Kidney glomerular epithelial cell (primary cell): ENCODE measurements around the gene MRPL54.
"Not testable (repeated sequence)": the region's sequence is repeated elsewhere in the genome, so short reads cannot be mapped to it uniquely, and the experiment has no call there.

Source experiments
- DNase-seq: peaks from one replicate; lab custom pipeline; 2025; lab: John Stamatoyannopoulos, UW

The MRPL54 gene

DNA sequence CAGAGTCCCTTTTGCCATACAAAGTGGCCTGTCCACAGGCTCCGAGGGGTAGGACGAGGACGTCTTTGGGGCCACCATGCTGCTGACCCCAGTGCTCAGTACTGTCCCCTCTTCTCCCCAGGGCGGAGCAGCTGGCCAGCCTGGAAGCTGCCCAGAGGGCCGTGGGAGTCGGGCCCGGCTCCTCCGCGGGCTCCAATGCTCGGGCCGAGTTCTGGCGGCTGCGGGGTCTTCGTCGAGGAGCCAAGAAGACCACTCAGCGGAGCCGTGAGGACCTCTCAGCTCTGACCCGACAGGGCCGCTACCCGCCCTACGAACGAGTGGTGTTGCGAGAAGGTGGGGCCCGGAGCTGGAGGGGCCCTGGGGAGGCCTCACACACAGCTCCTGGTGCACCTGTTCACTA is 22.1 kb upstream of the MRPL54 start:
- no peak for DNase-seq

DNA sequence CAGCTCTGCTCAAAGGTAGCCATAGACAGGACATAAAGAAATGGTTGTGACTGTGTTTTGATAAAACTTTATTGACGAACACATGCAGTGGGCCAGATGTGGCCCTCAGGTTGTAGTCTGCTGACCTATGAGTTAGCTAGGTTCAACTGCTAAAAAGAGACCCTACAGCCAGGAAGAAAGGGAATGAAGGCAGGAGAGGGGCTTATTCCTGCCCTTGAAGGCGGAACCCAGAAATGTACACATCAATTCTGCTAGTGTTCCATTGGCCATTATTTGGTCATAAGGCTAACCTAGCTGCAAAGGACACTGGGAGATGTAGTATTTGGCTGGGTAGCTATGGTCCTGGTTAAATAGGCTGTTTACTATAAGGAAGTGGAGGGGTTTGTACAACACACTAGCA is 19.0 kb upstream of the MRPL54 start:
- DNase-seq: no peak

DNA sequence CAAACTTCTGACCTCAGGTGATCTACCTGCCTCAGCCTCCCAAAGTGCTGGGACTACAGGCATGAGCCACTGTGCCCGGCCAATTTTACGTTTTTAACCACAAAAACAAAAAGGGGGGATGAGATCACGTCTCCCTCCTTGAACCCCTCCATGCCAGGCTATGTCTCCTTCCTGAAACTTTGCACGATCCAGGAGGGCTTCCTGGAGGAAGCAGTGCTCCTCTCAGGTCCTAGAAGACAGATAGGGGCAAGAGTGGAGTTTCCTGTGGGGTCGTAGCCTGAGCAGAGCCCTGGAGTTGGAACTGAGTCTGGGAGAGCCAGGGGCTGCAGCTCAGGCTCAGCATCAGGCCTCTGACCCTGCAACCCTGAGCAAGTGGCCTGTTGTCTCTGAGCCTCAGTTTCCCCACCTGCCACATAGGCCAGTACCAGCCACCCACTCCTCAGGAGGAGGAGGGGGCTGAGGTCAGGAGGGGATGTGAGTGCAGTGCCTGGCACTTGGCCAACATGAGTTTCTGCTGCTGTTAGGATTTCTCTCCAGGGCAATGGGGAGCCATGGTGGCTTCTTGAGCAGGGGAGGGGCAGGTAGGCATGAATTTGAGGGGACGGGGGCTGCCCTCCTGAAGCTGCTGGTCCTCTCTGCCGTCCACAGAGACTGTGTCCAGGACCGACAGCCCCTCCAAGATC is 17.0 kb upstream of the MRPL54 start:
- no peak for DNase-seq

DNA sequence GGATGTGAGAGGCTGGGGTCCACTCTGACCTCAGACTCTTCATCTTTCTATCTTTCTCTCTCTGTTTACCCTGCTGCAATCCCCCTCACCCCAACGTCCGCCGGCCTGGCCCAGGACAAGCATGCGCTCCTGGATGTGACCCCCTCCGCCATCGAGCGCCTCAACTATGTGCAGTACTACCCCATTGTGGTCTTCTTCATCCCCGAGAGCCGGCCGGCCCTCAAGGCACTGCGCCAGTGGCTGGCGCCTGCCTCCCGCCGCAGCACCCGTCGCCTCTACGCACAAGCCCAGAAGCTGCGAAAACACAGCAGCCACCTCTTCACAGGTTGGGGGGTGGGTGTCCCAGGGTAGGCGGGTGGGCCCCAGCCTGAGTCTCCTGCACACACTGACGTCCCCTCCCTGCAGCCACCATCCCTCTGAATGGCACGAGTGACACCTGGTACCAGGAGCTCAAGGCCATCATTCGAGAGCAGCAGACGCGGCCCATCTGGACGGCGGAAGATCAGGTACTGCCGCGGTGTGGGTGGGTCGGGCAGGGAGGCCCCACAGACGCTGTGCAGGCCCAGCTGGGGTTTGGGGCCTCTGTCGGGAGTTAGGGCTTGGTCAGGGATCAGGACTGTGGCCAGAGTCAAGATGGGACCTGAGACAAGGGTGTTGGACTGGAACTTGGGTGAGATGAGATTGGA is 16.0 kb upstream of the MRPL54 start:
- DNase-seq: no peak

DNA sequence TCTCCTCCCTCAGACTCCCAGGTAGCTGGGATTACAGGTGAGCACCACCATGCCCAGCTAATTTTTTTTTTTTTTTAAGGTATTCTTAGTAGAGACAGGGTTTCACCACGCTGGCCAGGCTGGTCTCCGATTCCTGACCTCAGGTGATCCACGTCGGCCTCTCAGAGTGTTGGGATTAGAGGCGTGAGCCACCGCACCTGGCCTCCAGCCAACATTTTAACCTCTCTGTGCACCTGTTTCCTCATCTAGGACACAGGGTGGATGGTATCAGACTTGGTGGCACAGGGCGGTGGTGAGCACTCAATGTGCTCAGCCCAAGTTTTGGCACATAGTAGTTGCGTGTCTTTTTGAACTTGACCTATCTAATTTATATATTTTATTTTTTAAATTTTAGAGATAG is 13.5 kb upstream of the MRPL54 start:
- no peak for DNase-seq

DNA sequence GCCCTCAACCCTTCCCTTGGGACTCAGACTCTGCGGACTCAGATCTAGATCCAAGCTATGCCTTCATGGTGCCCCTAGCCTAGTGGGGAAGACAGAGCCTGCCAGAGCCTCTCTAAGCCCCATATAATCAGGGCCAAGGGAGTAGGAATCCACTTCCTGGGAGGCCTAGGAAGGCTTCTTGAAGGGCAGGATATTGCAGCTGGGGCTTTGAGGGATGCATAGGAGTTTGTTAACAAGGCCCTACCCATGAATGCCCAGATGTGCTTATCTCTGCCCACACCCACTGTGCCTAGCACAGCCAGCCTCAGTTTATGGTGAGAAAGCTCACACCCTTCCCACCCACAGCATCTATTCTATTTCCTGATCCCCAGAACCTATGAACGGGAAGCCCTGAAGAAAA is 12.3 kb upstream of the MRPL54 start:
- no peak for DNase-seq

DNA sequence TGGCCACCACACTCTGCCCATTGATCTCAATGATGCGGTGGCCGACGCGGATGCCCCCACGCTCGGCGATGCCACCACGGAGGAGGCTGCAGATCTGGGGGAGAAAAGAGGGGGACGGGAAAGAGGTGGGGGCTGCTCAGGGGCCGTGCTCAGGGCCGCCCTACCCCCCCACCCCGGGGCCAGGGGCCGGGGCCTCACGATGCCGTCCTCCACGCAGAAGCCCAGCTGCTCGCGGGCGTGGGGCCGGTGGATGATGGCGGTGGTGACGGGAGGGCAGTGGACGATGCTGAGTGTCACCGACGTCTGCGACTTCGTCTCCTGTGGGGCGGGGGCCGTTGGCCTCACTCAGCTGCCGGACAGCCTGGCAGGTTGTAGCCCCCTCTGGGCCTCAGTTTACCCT is 11.2 kb upstream of the MRPL54 start:
- DNase-seq: no peak

DNA sequence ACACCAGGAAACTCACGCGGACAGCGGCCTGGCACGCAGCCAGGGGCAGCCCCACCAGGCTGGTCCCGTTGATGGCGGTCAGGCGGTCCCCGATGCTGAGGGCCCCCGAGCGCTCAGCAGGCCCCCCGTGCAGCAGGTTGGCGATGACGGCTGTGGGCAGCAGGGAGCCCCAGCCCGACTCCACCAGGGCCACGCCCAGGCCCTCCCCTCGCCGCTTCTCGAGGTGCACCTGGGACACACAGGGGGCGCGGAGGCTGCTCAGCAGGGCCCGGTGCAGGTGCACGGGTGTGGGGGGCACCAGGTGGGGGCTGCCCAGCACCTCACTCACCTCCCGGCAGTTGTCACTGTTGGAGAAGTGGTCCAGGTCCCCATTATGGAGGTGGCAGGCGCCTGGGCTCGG is 10.0 kb upstream of the MRPL54 start:
- no peak for DNase-seq

DNA sequence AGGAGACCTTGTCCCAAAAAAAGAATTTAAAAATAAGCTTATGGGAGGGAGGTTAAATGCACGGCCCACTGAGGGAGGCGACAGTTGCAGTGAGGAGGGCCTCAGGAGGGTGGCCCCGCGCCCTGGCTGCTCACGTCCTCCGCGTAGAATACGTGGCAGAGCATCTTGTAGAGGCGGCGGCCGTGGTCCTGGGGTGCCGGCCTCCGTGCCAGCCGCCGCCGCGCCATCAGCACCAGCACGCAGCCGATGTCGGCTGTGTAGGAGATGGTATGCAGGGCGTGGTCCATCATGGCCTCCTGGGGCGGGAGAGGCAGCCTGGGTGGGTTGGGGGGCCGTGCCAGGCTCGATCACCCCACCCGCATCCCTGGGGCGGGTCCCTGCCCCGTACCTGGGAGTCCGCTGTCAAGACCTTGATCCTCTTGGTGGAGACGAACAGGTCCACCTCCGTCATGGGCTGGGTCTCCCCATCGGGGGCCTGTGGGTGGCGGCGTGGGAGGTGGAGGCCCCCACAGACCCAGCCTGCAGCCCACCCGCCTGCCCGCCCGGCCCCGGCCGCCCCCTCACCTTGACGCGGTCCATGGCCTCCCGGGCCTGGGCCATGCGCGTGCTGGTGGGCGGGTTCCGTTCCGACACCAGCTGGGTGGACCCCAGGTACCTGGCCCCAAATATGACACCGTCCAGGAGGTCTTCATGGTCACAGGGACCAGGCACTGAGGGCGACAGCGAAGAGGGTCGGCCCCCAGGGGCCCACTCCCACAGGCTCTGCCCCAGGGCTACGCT is 8.7 kb upstream of the MRPL54 start:
- no peak for DNase-seq

DNA sequence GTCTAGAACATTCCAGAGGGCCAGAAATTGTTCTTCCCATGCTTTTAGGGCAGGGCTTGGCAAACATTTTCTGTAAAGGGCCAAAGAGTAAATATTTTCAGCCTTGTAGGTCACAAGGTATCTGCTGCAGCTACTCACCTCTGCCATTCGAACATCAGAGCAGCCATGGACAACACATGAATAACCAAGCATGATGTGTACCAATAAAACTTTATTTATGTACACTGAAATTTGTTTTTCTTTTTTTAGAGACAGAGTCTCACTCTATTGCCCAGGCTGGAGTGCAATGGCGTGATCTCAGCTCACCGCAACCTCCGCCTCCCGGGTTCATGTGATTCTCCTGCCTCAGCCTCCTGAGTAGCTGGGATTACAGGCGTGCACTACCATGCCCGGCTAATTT is 4.8 kb upstream of the MRPL54 start:
- not testable (repeated sequence) for DNase-seq

DNA sequence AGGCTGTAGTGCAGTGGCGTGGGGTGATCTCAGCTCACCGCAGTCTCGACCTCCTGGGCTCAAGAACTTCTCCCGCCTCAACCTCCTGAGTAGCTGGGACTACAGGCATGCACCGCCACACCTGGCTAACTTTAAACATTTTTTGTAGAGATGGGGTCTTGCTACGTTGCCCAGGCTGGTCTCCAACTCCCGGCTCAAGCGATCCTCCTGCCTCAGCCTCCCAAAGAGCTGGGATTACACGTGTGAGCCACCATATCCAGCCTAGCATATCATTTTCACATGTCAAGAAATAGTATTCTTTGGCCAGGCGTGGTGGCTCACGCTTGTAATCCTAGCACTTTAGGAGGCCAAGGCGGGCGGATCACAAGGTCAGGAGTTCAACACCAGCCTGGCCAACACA is 4.2 kb upstream of the MRPL54 start:
- not testable (repeated sequence) for DNase-seq

DNA sequence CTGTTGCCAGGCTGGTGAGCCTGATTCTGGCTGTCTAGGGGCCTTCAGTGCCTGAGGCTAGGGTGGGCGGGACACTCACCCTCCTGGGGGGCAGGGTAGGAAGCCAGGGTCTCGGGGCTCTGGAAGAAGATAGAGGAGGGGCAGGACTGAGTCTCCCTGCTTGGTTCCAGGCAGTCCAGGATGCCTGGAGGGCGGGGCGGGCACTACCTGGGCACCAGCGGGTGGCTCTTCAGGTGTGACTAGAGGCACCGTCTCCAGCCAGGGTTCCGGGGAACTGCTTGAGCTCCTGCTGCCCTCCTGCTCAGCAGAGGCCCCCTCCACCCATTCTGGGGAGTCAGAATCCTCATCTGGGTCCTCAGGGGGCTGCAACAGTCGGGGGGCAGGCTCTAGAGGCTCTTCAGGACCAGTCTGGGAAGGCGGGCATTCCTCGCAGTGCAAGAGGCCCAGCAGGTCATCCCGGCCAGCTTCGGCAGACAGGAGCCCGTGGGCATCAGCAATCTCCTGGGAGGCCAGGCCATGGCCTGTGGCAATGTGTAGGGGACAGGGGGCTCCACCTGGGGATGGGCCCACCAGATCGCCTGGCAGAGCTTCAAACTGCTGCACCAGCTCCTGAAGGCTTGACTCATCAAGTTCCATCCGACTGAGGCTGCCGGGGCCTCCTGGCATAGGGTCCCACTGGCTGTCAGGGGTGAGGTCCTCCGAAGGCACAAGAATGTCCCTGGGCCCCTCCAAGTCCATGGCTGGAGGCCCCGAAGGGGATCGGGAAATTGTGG is 2.8 kb upstream of the MRPL54 start:
- DNase-seq: no peak

DNA sequence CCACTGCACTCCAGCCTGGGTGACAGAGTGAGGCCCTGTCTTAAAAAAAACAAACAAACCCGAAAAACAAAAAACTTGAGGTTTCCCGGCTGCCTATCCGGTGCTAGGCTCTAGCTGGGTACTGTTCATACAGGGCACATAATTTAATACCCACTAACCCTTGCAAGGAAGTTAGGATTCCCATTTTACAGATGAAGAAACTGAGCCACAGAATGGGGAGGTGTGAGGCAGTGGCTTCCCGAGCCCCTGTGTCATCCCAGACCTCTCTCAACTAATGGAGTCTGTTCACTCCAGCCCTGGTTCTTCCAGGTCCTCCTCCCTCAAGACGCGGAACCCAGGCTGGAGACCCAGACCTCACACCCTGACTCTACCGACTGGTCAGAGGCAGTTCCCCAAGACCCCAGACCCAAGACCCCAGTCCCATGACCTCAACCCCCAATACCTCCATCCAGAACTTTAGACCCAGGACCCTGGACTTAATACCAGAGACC is 1.6 kb upstream of the MRPL54 start:
- no peak for DNase-seq

DNA sequence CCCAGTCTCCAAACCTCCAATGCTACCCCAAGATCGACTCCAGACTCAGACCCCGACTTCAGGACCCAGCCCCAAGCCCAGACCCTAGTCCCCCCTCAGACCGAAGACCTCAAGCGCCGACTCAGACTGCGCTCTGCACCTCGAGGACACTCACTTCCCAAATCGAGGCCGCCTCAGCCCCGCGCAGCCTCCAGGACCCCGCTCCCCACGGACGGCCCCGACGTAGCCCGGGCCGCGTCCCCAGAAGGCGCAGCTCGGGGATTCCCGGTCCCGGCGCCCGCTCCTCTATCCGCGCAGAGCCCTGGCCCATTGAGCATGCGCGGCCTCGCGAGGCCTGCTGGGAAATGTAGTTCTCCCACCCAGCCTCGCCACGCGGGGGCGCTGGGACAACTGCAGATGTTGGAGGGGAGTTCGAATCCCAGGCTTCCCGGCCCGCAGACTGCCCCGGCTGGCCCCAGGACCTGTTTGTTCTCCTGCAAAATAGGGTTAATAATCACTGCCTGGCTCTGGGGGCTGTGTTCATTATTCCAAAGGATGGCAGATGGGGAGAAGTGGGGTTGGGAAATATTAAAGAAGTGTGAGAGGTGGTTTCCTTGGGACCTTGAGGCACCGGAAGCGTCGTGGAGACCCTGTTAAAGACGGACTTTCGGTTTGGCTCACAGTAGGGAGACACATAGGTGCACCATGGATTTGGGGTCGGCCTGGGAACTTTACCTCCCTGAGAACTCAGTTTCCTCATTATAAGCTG is 926 bp upstream of the MRPL54 start, which contains the start of gene APBA3:
Gene APBA3 (minus strand): TSS at position 311 of the 748 bp plus-strand sequence. CDS start 1,428 bp downstream, outside the sequence.
- peak; percentile 75 for DNase-seq

DNA sequence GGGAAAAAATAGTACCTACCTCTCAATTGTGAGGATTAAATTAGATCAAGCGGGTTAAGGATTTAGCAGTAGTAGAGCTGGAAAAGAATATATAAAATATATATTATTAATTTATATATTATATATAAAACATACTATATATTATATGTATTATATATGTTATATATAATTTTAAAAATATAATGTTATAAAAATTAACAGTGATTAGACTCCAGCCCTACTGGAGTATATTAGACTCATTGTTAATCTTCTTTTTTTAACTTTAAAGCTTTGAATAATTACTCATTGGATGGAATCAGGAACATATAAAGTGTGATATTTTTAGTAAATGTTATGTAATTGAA is 380 bp upstream of the MRPL54 start:
- no peak for DNase-seq

DNA sequence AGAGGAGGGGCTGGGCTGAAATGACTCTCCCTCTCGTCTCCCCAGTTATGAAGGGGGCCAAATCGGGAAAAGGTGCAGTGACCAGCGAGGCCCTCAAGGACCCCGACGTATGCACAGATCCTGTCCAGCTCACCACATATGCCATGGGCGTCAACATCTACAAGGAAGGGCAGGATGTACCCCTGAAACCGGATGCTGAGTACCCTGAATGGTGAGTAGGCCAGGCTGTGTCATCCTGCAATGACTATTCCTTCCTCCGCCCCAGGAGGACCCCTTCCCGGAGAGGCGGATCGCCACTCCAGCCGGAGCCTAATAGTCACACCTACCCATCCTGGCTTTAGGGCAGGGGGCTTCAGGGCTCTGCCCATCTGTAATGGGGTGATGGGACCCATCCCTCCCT is 2.6 kb downstream of the MRPL54 start:
- no peak for DNase-seq

DNA sequence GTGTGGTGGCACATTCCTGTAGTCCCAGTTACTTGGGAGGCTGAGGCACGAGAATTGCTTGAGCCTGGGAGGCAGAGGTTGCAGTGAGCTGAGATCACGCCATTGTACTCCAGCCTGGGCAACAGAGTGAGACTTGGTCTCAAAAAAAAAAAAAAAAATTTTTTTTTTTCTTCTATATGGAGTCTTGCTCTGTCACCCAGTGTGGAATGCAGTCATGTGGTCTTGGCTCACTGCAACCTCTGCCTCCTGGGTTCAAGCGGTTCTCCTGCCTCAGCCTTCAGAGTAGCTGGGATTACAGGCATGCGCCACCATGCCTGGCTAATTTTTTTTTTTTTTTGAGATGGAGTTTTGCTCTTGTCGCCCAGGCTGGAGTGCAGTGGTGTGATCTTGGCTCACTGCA is 3.3 kb downstream of the MRPL54 start:
- DNase-seq: not testable (repeated sequence)

DNA sequence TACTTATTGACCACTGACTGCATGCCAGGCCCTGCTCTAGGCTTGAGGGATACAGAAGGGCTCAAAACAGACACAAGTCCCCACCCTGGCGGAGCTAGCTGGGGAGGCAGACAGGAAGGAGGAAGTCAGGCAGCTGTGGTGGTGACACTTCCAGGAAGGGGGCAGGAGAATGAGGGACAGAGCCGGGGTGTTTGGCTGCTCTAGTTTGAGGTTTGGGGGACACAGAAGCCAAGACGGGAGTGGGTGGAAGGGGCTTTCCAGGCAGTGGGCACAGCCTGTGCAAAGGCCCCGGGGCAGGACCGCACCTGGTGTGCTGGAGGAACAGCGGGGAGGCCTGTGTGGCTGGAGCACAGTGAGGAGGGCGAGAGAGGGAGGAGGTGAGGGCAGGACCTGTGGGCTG is 4.0 kb downstream of the MRPL54 start:
- no peak for DNase-seq

DNA sequence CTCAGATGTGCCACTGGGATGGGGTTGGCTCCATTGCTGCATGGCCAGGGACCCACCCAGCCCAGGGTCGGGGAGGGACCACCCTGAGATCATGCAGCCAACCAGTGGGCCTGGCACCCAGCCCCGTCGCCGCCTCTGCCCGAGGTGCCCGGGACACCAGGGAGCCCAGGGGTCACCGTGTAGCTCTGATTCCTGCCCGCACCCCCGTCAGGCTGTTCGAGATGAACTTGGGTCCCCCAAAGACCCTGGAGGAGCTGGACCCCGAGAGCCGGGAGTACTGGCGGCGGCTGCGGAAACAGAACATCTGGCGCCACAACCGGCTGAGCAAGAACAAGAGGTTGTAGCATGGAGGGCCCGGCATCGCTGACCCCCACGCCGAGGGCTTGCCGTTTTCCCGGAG is 4.6 kb downstream of the MRPL54 start:
- DNase-seq: no peak

DNA sequence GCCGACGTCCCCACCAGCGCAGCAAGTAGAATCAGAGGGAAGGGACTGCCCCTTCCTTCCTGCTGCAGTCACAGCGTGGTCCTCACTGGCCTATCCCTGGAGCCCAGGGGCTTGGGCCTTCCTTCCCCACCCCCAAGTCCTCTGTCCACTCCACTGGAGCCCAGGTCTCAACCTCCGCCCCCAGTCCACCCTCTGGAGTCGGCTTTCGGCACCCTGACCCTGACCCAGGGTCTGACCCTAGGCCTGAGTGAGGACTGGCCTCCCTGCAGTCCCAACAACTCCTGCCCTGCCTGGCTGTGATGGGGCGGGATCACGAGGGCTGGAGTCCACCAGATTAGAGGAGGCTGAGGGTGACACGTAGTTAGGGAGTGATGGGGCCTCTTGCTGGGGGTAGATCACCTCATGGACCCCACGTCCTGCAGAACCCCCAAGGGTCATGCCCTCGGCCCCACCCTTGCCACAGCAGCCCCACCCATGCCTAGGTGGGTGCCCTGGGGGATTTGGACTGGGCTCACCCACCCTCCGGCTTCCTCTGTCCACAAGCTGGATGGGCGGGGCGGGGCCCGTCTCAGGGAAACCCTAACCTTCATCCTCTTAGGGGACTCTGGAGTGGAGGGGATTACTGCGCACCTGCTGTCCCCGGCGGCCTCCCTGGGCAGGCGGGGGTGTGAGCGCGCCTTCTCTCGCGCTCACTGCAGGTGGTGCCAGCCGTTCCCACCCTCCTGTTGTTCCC is 5.7 kb downstream of the MRPL54 start:
- DNase-seq: no peak

DNA sequence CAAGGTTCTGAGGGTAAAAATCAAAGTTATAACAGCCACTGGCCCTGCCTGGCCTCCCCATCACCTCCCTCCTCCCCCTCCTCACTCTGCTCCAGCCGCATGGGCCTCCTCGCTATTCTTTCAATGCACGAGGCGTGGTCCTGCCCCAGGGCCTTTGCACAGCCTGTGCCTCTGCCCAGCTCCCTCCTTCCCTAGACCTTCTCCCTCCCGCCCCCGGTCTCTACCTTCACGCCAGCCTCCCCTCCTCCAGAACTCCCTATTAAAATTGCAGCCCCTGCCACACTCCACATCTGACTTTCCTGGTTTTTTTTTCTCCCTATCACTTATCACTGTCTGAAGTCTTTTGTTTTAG is 6.2 kb downstream of the MRPL54 start:
- no peak for DNase-seq
